GM13976 (cell line): ENCODE measurements around the gene NCAPG2.

Experiments used
- DNase-seq: peaks from one replicate; pipeline ENCODE4 v3.0.0; 2012; ENCODE audit warnings: low spot score
- in situ Hi-C: fragments of 300-500 bp; cut with MboI; formaldehyde crosslinking; loops from one replicate; pipeline ENCODE4 v1.12.0; 2022; ENCODE audit warnings: low sequenced_read_pairs, mixed read lengths, inconsistent platforms; ENCODE audit not compliant: unreplicated experiment
- TF ChIP-seq, protein P1 (sequence below): IDR thresholded peaks from 2 replicates; pipeline ENCODE4 v1.5.1; 2012; ENCODE audit warnings: borderline replicate concordance, mild to moderate bottlenecking; ENCODE audit not compliant: insufficient read depth; ENCODE audit errors: extremely low read depth, missing control alignments, control extremely low read depth

Gene NCAPG2

DNA sequence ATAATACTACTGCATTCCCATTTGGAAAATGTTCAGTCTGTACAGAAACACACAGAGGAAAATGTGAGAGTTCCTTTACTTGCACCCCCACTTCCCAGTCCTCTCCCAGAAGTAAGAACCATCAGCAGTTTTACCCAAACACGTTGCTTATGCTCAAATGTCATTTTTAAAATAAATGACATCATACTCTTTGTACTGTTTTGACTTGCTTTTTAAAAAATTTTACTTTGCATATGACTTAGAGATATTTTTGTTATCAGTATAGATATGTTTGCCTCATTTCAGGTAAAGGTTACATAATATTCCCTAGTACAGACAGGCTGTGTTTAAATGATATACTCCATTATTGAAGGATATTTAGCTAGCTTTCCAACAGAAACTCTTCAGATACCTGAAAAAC lies 103.5 kb downstream of the NCAPG2 start:
- TF ChIP-seq, protein P1, sequence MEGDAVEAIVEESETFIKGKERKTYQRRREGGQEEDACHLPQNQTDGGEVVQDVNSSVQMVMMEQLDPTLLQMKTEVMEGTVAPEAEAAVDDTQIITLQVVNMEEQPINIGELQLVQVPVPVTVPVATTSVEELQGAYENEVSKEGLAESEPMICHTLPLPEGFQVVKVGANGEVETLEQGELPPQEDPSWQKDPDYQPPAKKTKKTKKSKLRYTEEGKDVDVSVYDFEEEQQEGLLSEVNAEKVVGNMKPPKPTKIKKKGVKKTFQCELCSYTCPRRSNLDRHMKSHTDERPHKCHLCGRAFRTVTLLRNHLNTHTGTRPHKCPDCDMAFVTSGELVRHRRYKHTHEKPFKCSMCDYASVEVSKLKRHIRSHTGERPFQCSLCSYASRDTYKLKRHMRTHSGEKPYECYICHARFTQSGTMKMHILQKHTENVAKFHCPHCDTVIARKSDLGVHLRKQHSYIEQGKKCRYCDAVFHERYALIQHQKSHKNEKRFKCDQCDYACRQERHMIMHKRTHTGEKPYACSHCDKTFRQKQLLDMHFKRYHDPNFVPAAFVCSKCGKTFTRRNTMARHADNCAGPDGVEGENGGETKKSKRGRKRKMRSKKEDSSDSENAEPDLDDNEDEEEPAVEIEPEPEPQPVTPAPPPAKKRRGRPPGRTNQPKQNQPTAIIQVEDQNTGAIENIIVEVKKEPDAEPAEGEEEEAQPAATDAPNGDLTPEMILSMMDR: no peak
- DNase-seq: no peak
- in situ Hi-C loops: no loop called here

DNA sequence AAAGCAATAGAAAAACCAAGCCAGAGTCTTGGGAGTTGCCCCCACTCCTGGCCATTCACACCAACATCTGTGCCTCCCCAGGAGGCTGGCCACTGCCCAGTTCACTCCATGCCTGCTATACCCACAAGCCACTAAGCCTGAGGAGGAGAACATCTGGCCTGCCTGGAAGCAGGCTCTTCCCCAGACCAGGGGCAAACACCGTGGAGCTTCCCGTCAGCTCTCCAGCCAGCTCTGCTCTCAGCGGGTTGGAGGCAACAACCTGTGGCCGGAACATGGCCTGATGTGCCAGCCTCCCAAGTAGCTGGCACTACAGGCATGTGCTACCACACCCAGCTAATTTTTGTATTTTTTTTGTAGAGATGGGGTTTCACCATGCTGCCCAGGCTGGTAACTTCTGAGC lies 107.9 kb downstream of the NCAPG2 start:
- in situ Hi-C loops: no loop called here
- TF ChIP-seq, protein P1: no peak
- DNase-seq: no peak

GRCh38 chr7:158596309-158596708 lies 108.3 kb downstream of the NCAPG2 start:
- in situ Hi-C loops: no loop called here
- TF ChIP-seq, protein P1: no peak
- no peak for DNase-seq

GRCh38 chr7:158595068-158595467 lies 109.5 kb downstream of the NCAPG2 start:
- DNase-seq: no peak
- in situ Hi-C loops: no loop called here
- TF ChIP-seq, protein P1: no peak

DNA sequence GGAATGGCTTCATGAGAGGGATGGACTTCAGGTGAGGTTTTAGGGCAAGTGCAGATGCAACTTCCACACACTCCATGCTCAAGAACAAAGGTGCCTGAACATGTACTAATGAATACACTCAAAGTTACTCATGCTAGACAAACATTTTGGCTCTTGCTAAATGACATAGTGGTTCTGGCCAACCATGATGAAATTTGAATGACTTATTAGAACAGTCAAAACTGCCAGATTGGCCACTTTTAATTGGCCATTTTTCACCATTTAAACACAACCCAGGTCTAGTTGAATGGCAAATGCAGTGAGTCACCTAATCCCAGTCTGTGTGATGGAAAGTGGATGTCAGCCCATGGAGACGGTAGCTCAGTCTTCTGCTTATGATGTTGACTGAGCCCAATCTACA lies 112.1 kb downstream of the NCAPG2 start:
- in situ Hi-C loops: no loop called here
- TF ChIP-seq, protein P1: no peak

DNA sequence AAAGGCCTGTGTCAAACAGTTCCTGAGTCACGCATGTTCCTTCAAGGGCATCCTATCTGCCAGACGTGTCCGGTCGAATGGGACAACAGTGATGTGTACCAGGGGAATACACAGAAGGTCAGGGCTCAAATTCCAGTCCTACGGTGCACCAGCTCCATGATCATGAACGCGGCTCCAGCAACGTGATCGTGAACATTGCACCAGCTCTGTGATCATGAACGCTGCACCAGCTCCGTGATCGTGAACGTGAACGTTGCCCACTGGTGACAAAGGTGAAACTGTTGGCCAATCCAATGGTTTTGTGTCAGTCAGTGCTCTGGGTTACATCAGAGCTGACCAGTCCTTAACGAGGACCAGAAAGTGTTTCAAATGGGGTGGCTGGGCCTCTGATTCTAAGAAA lies 112.7 kb downstream of the NCAPG2 start:
- TF ChIP-seq, protein P1: no peak
- in situ Hi-C loops: no loop called here
- DNase-seq: no peak

More for the DNA sequence above, 112.1 kb downstream of the NCAPG2 start:
- DNase-seq: no peak

DNA sequence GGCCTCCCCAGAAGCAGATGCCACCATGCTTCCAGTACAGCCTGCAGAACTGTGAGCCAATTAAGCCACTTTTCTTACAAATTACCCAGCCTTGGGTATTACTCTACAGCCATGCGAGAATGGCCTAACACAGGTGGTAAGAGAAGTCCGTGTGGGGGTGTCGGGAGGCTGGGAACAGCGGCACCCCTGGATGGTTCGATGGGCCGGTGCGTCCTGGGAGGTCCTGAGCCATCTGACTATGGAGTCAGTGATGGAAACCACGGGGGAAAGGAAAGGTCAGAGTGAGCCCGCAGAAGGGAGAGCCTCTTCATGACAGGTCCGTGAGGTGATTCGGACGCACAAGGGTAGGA lies 114.4 kb downstream of the NCAPG2 start:
- in situ Hi-C loops: no loop called here
- TF ChIP-seq, protein P1: no peak
- DNase-seq: no peak
